ENCODE results near the gene VPS8.

DNA sequence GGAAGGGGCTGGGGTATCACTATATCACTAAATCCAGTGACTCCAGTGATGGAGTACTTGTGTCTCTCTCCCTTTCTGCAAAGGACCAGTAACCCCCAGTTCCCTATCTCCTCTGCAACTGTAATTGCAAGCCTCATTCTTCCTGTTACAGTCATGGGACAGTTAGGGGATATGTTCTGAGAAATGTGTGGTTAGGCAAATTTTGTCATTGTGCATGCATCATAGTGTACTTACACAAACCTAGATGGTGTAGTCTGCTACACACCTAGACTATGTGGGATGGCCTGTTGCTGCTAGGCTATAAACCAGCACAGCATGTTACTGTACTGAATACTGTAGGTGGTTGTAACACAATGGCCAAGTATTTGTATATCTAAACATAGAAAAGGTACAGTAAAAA lies 2.2 kb downstream of the VPS8 start:
- TF ChIP-seq, protein P1, sequence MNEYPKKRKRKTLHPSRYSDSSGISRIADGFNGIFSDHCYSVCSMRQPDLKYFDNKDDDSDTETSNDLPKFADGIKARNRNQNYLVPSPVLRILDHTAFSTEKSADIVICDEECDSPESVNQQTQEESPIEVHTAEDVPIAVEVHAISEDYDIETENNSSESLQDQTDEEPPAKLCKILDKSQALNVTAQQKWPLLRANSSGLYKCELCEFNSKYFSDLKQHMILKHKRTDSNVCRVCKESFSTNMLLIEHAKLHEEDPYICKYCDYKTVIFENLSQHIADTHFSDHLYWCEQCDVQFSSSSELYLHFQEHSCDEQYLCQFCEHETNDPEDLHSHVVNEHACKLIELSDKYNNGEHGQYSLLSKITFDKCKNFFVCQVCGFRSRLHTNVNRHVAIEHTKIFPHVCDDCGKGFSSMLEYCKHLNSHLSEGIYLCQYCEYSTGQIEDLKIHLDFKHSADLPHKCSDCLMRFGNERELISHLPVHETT (tag by site-specific recombination; IDR thresholded peaks at IDR 0.05), result no peak
- TF ChIP-seq ZNF133 (tag by site-specific recombination; IDR thresholded peaks at IDR 0.05), result no peak
- TF ChIP-seq, protein P2, sequence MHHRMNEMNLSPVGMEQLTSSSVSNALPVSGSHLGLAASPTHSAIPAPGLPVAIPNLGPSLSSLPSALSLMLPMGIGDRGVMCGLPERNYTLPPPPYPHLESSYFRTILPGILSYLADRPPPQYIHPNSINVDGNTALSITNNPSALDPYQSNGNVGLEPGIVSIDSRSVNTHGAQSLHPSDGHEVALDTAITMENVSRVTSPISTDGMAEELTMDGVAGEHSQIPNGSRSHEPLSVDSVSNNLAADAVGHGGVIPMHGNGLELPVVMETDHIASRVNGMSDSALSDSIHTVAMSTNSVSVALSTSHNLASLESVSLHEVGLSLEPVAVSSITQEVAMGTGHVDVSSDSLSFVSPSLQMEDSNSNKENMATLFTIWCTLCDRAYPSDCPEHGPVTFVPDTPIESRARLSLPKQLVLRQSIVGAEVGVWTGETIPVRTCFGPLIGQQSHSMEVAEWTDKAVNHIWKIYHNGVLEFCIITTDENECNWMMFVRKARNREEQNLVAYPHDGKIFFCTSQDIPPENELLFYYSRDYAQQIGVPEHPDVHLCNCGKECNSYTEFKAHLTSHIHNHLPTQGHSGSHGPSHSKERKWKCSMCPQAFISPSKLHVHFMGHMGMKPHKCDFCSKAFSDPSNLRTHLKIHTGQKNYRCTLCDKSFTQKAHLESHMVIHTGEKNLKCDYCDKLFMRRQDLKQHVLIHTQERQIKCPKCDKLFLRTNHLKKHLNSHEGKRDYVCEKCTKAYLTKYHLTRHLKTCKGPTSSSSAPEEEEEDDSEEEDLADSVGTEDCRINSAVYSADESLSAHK (tag by site-specific recombination; IDR thresholded peaks at IDR 0.05), result no peak
- TF ChIP-seq, protein P3, sequence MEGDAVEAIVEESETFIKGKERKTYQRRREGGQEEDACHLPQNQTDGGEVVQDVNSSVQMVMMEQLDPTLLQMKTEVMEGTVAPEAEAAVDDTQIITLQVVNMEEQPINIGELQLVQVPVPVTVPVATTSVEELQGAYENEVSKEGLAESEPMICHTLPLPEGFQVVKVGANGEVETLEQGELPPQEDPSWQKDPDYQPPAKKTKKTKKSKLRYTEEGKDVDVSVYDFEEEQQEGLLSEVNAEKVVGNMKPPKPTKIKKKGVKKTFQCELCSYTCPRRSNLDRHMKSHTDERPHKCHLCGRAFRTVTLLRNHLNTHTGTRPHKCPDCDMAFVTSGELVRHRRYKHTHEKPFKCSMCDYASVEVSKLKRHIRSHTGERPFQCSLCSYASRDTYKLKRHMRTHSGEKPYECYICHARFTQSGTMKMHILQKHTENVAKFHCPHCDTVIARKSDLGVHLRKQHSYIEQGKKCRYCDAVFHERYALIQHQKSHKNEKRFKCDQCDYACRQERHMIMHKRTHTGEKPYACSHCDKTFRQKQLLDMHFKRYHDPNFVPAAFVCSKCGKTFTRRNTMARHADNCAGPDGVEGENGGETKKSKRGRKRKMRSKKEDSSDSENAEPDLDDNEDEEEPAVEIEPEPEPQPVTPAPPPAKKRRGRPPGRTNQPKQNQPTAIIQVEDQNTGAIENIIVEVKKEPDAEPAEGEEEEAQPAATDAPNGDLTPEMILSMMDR (tag by site-specific recombination; IDR thresholded peaks at IDR 0.05), result no peak

Data from HEK293 (cell line).